Measurements from ENCODE around the gene SLC35F1.

SLC35F1 gene

GRCh38 chr6:118123503-118124037 lies 216.5 kb downstream of the SLC35F1 start:
- no peak for DNase-seq (ENCODE audit: low spot score)

GRCh38 chr6:118124851-118125250 lies 217.8 kb downstream of the SLC35F1 start:
- DNase-seq (ENCODE audit: low spot score): no peak

GRCh38 chr6:118128755-118129154 lies 221.7 kb downstream of the SLC35F1 start:
- no peak for DNase-seq (ENCODE audit: low spot score)

GRCh38 chr6:118134206-118134605 lies 227.1 kb downstream of the SLC35F1 start:
- no peak for DNase-seq (ENCODE audit: low spot score)

- DNase-seq (ENCODE audit: low spot score): no peak
Observed at GRCh38 chr6:118134736-118135135, 227.7 kb downstream of the SLC35F1 start.

- no peak for DNase-seq (ENCODE audit: low spot score)
Observed at GRCh38 chr6:118135371-118135770, 228.3 kb downstream of the SLC35F1 start.

GRCh38 chr6:118141211-118141610 lies 234.1 kb downstream of the SLC35F1 start:
- DNase-seq (ENCODE audit: low spot score): no peak

GRCh38 chr6:118146584-118146983 lies 239.5 kb downstream of the SLC35F1 start:
- DNase-seq (ENCODE audit: low spot score): no peak

- DNase-seq (ENCODE audit: low spot score): no peak
Observed at GRCh38 chr6:118147511-118147910, 240.4 kb downstream of the SLC35F1 start.

- no peak for DNase-seq (ENCODE audit: low spot score)
Observed at GRCh38 chr6:118148561-118148960, 241.5 kb downstream of the SLC35F1 start.

GRCh38 chr6:118152524-118152923 lies 245.5 kb downstream of the SLC35F1 start:
- DNase-seq (ENCODE audit: low spot score): no peak

GRCh38 chr6:118161343-118161742 lies 254.3 kb downstream of the SLC35F1 start:
- no peak for DNase-seq (ENCODE audit: low spot score)

GRCh38 chr6:118163542-118163941 lies 256.5 kb downstream of the SLC35F1 start:
- no peak for DNase-seq (ENCODE audit: low spot score)

- DNase-seq (ENCODE audit: low spot score): no peak
Observed at GRCh38 chr6:118165500-118165899, 258.4 kb downstream of the SLC35F1 start.

GRCh38 chr6:118168421-118168820 lies 261.4 kb downstream of the SLC35F1 start:
- no peak for DNase-seq (ENCODE audit: low spot score)

- no peak for DNase-seq (ENCODE audit: low spot score)
Observed at GRCh38 chr6:118171852-118172251, 264.8 kb downstream of the SLC35F1 start.

- no peak for DNase-seq (ENCODE audit: low spot score)
Observed at GRCh38 chr6:118174071-118174470, 267.0 kb downstream of the SLC35F1 start.

GRCh38 chr6:118177720-118178119 lies 270.7 kb downstream of the SLC35F1 start:
- DNase-seq (ENCODE audit: low spot score): no peak

GRCh38 chr6:118179048-118179447 lies 272.0 kb downstream of the SLC35F1 start:
- no peak for DNase-seq (ENCODE audit: low spot score)

- no peak for DNase-seq (ENCODE audit: low spot score)
Observed at GRCh38 chr6:118186672-118187567, 279.9 kb downstream of the SLC35F1 start.

GRCh38 chr6:118187568-118188164 lies 280.6 kb downstream of the SLC35F1 start:
- DNase-seq (ENCODE audit: low spot score): no peak

- DNase-seq (ENCODE audit: low spot score): no peak
Observed at GRCh38 chr6:118188561-118188960, 281.5 kb downstream of the SLC35F1 start.

GRCh38 chr6:118197539-118197938 lies 290.5 kb downstream of the SLC35F1 start:
- no peak for DNase-seq (ENCODE audit: low spot score)
